ENCODE results near the gene C9.

C9 gene

GRCh38 chr5:39384271-39384670, 20.0 kb upstream of the C9 start:
- no peaks in the 10 kb centered on the region for H3K9me3 ChIP-seq (ENCODE audit: control insufficient read depth, insufficient read depth, low read length)
- H3K4me1 ChIP-seq (ENCODE audit: control insufficient read depth, low read length) = no peaks in the 10 kb centered on the region
- H4K20me1 ChIP-seq (ENCODE audit: control insufficient read depth, insufficient read depth, low read depth, low read length) = no peaks in the 10 kb centered on the region
- H3K27me3 ChIP-seq (ENCODE audit: control insufficient read depth, low read length) = no peaks in the 10 kb centered on the region
- H3K4me2 ChIP-seq (ENCODE audit: low read length) = no peak overlapping the region
- no peaks in the 10 kb centered on the region for H3F3A ChIP-seq (ENCODE audit: control insufficient read depth, insufficient read depth)
- no peak overlapping the region for H3K27ac ChIP-seq (ENCODE audit: low read depth, low read length)
- TF ChIP-seq EZH2phosphoT487 (IDR thresholded peaks at IDR 0.05; ENCODE audit: borderline replicate concordance, low read length) = no peak
- TF ChIP-seq, protein P1, sequence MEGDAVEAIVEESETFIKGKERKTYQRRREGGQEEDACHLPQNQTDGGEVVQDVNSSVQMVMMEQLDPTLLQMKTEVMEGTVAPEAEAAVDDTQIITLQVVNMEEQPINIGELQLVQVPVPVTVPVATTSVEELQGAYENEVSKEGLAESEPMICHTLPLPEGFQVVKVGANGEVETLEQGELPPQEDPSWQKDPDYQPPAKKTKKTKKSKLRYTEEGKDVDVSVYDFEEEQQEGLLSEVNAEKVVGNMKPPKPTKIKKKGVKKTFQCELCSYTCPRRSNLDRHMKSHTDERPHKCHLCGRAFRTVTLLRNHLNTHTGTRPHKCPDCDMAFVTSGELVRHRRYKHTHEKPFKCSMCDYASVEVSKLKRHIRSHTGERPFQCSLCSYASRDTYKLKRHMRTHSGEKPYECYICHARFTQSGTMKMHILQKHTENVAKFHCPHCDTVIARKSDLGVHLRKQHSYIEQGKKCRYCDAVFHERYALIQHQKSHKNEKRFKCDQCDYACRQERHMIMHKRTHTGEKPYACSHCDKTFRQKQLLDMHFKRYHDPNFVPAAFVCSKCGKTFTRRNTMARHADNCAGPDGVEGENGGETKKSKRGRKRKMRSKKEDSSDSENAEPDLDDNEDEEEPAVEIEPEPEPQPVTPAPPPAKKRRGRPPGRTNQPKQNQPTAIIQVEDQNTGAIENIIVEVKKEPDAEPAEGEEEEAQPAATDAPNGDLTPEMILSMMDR (IDR thresholded peaks at IDR 0.05; ENCODE audit: low read depth, low read length, poor library complexity, severe bottlenecking) = no peak
- H3K4me3 ChIP-seq (ENCODE audit: low read length) = no peak overlapping the region
- H3K79me2 ChIP-seq (ENCODE audit: control insufficient read depth, low read length) = no peaks in the 10 kb centered on the region
- no peaks in the 10 kb centered on the region for H3K36me3 ChIP-seq (ENCODE audit: control insufficient read depth, low read length)
- H3K9me2 ChIP-seq (replicated peaks; ENCODE audit: control insufficient read depth, low read length) = no peaks in the 10 kb centered on the region

DNA sequence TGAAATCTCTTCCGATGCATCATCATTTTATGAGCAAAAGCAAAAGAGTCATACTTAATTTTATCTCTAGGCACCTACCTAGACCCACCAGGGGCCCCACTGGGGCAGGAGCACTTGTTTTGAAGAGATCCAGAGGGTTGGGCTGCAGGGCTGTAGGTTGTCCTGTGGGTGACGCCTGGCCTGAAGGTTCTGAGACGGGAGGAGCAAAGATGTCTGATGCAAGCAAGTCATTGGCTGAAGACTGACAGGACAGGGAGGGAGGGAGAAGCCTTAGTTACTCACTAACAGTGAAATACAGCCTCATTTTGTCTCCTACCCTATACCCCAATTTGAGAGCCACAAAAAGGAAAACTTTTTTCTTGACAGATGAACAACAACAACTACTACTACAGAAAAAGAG, 17.1 kb upstream of the C9 start:
- Histone ChIP-seq H3K36me3 (ENCODE audit: control insufficient read depth, low read length) (no peaks in the 10 kb centered on the region), H3F3A (ENCODE audit: control insufficient read depth, insufficient read depth) (no peaks in the 10 kb centered on the region), H3K4me1 (ENCODE audit: control insufficient read depth, low read length) (no peaks in the 10 kb centered on the region), H3K79me2 (ENCODE audit: control insufficient read depth, low read length) (no peaks in the 10 kb centered on the region), H4K20me1 (ENCODE audit: control insufficient read depth, insufficient read depth, low read depth, low read length) (no peaks in the 10 kb centered on the region), H3K9me2 (replicated peaks; ENCODE audit: control insufficient read depth, low read length) (no peaks in the 10 kb centered on the region), H3K27ac (ENCODE audit: low read depth, low read length) (no peak overlapping the region), H3K4me2 (ENCODE audit: low read length) (no peak overlapping the region), H3K9me3 (ENCODE audit: control insufficient read depth, insufficient read depth, low read length) (no peaks in the 10 kb centered on the region), H3K4me3 (ENCODE audit: low read length) (no peak overlapping the region), H3K27me3 (ENCODE audit: control insufficient read depth, low read length) (no peaks in the 10 kb centered on the region)
- TF ChIP-seq EZH2phosphoT487 (IDR thresholded peaks at IDR 0.05; ENCODE audit: borderline replicate concordance, low read length) = no peak
- TF ChIP-seq, protein P1 (IDR thresholded peaks at IDR 0.05; ENCODE audit: low read depth, low read length, poor library complexity, severe bottlenecking) = no peak

DNA sequence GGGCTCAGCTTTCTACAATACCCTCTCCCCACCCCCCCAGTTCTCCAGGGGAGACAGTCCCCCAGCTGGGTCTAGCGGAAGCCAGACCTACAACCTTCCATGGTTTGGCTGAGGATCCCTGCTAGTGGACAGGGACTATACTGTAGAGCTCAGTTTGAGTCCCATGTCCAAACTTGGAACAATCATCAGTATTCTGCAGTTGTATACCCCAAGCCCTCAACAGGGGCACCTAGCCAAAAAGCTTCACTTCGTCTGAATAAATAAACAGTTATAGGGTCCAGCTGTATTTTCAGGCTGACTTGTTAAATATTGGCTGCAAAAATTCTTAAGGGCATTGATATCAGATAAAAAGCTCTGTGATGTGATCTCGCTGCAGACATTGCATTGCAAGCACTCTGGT, 15.4 kb upstream of the C9 start:
- Histone ChIP-seq H3F3A (ENCODE audit: control insufficient read depth, insufficient read depth) (no peaks in the 10 kb centered on the region), H4K20me1 (ENCODE audit: control insufficient read depth, insufficient read depth, low read depth, low read length) (no peaks in the 10 kb centered on the region), H3K9me3 (ENCODE audit: control insufficient read depth, insufficient read depth, low read length) (no peaks in the 10 kb centered on the region), H3K27ac (ENCODE audit: low read depth, low read length) (no peak overlapping the region), H3K9me2 (replicated peaks; ENCODE audit: control insufficient read depth, low read length) (no peaks in the 10 kb centered on the region), H3K4me1 (ENCODE audit: control insufficient read depth, low read length) (no peaks in the 10 kb centered on the region), H3K36me3 (ENCODE audit: control insufficient read depth, low read length) (no peaks in the 10 kb centered on the region), H3K4me2 (ENCODE audit: low read length) (no peak overlapping the region), H3K4me3 (ENCODE audit: low read length) (no peak overlapping the region), H3K79me2 (ENCODE audit: control insufficient read depth, low read length) (no peaks in the 10 kb centered on the region), H3K27me3 (ENCODE audit: control insufficient read depth, low read length) (no peaks in the 10 kb centered on the region)
- TF ChIP-seq EZH2phosphoT487 (IDR thresholded peaks at IDR 0.05; ENCODE audit: borderline replicate concordance, low read length) = no peak
- TF ChIP-seq, protein P1 (IDR thresholded peaks at IDR 0.05; ENCODE audit: low read depth, low read length, poor library complexity, severe bottlenecking) = no peak

- Histone ChIP-seq H3K36me3 (ENCODE audit: control insufficient read depth, low read length) (no peaks in the 10 kb centered on the region), H3K9me2 (replicated peaks; ENCODE audit: control insufficient read depth, low read length) (no peaks in the 10 kb centered on the region), H3K27ac (ENCODE audit: low read depth, low read length) (no peak overlapping the region), H3K4me2 (ENCODE audit: low read length) (no peak overlapping the region), H4K20me1 (ENCODE audit: control insufficient read depth, insufficient read depth, low read depth, low read length) (no peaks in the 10 kb centered on the region), H3K9me3 (ENCODE audit: control insufficient read depth, insufficient read depth, low read length) (no peaks in the 10 kb centered on the region), H3K79me2 (ENCODE audit: control insufficient read depth, low read length) (no peaks in the 10 kb centered on the region), H3K4me1 (ENCODE audit: control insufficient read depth, low read length) (no peaks in the 10 kb centered on the region), H3K4me3 (ENCODE audit: low read length) (no peak overlapping the region), H3K27me3 (ENCODE audit: control insufficient read depth, low read length) (no peaks in the 10 kb centered on the region), H3F3A (ENCODE audit: control insufficient read depth, insufficient read depth) (no peaks in the 10 kb centered on the region)
- TF ChIP-seq, protein P1 (IDR thresholded peaks at IDR 0.05; ENCODE audit: low read depth, low read length, poor library complexity, severe bottlenecking) = no peak
- no peak for TF ChIP-seq EZH2phosphoT487 (IDR thresholded peaks at IDR 0.05; ENCODE audit: borderline replicate concordance, low read length)
Measured at GRCh38 chr5:39377613-39378012, 13.3 kb upstream of the C9 start.

Measured in DOHH2 (cell line).